HG03108 (cell line): ENCODE measurements around the gene FOXP4.

Experiments
- ATAC-seq: cut with Tn5 transposase; IDR thresholded peaks from one replicate; pipeline ENCODE4 v1.9.1; 2021; ENCODE audit warnings: moderate library complexity; ENCODE audit not compliant: unreplicated experiment

The FOXP4 gene, protein sequence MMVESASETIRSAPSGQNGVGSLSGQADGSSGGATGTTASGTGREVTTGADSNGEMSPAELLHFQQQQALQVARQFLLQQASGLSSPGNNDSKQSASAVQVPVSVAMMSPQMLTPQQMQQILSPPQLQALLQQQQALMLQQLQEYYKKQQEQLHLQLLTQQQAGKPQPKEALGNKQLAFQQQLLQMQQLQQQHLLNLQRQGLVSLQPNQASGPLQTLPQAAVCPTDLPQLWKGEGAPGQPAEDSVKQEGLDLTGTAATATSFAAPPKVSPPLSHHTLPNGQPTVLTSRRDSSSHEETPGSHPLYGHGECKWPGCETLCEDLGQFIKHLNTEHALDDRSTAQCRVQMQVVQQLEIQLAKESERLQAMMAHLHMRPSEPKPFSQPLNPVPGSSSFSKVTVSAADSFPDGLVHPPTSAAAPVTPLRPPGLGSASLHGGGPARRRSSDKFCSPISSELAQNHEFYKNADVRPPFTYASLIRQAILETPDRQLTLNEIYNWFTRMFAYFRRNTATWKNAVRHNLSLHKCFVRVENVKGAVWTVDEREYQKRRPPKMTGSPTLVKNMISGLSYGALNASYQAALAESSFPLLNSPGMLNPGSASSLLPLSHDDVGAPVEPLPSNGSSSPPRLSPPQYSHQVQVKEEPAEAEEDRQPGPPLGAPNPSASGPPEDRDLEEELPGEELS

DNA sequence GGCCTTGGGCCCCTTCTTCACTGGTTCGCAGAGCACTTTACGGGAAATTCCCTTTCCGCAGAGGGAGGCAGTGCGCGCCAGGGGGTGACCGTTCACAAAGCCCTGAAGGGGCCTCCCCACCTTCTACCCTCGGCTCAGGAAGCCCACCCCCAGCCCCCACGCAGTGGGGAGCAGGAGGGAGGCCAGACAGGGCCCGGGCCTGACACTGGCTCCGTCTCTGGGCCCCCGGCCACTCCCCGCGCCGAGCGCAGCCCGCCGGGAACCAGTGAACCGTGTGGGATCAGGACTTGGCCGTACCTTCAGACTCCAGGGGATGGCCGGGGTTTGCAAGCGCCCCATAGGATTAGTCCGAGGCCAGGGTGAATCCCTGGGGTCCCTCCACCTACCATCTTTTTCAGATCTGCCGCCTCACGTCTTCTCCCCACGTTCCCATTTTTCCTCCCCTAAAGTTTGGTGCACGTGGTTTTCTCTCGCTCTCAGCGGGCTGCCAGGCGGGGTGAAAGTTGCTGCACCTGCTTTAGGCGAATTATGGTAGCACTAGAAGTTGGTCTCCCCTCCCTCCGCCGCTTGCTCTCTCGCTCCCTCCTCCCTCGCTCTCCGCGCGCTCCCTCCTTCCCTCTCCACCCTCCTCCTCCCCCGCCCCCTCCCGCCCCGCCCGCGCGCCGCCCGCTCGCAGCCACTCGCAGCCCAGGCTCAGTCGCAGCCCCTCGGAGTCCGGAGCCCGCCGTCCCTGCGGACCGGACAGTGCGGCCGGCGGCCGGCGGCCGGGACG is at the start of gene FOXP4:
TSS of gene FOXP4 (plus strand) at position 679 of the 772 bp plus-strand sequence. CDS start 19,380 bp downstream, outside the sequence.
- peak; percentile 51 for ATAC-seq

DNA sequence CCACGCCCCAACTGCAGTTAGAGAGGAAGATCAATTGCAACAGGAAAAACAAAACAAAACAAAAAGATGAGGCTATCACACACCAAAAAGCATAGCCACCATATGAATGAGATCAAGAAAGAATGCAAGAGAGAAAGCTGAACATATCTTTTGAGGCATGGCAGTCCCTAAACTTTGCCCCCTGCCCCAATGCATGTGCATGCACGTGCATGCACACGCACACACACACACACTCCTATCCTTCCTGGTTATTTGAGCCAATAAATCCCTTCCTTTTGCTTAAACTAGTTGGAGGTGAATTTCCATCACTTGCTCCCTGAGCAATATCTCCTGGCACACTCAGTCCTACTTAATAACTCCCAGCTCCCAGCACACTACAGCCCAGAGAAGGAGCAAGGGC is 48.6 kb upstream of the FOXP4 start:
- no peak for ATAC-seq

GRCh38 chr6:41497994-41498393 is 48.2 kb upstream of the FOXP4 start:
- no peak for ATAC-seq

- no peak for ATAC-seq
Observed at GRCh38 chr6:41498968-41499599, 47.1 kb upstream of the FOXP4 start.

DNA sequence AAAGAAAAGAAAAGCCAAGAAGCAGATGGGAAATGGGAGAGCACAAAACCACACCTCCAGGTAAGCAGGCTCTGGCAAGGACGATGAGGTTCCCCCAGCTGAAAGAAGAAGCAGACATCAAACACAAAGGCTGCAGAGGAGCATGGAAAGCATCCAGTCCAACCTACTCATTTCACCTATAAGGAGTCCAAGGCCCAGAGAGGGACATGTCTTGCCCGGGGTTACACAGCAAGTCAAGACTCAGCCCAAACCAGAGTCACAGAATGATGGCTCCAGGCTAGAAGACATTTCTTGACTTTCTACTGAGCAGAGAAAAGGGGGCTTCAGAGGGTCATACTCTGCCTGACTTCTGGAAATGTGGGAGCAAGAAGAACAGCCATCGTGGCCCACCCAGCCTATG is 45.6 kb upstream of the FOXP4 start:
- no peak for ATAC-seq

GRCh38 chr6:41502566-41502916 is 43.6 kb upstream of the FOXP4 start:
- no peak for ATAC-seq

GRCh38 chr6:41502917-41503671 is 43.1 kb upstream of the FOXP4 start:
- ATAC-seq = no peak

DNA sequence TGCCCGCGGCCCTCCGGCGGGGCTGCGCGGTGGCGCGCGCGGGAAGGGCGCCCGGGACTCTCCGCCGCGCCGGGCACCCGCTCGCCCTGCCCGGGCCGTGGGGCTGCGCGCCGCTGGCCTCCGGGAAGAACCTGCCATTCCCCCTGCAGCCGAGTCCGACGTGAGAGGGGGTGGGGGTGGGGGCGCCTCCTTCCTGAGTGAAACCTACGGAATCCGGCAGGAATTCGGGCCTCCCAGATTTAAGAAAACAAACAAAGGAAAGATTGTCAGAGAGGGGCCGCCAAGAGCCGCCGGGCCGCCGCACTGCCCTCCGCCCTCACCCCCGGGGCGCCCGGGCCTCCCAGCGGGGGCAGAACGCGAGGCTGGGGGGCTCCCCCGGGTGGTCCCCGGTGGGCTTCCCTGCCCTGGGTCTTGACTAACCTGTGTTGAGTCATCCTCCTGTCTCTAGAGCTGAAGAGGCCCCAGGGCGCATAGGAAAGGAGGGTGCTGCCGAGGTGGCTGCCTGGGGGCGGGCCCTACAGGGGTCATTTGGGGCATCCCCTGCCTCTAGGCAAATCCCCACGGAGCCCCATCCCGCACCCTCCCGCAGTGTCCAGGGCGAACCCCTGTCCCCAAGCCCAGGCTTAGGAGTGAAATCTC is 42.2 kb upstream of the FOXP4 start:
- ATAC-seq = no peak

DNA sequence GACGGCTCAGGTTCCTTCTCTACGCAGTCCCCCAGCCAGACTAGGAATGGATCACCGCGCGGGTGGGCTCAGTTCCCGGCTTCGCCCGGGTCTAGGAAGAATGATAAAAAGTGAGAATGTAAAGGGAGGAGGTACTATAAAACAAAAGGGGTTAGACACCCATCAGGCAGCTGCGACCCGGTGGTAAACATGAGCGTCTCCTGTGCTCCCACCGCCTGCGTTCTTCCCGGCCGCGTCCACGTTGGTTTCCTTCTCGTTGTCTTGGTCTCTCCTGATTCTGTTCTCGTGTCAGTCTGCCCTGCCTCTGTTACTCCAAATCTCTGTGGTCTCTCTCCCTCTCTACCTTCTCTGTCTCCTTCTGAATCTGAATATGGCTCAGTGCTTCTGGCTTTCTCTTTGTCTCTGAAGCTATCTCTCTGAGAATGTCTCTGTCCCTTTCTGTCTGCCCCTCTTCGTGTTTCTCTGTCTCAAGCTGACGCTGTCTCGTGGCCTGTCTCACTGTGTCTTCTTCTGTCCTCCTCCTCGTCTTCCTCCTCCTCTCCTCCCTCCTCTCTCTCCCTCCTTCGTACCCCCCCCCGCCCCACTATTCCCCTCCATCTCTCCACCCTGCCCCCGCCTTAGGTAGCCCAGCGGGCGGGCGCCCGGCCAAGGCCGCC is 41.6 kb upstream of the FOXP4 start:
- ATAC-seq = no peak

GRCh38 chr6:41505122-41506049 is 40.8 kb upstream of the FOXP4 start:
- peak; percentile 62 for ATAC-seq

- no peak for ATAC-seq
Observed at GRCh38 chr6:41508479-41508878, 37.7 kb upstream of the FOXP4 start.

GRCh38 chr6:41509580-41509979 is 36.6 kb upstream of the FOXP4 start:
- no peak for ATAC-seq

DNA sequence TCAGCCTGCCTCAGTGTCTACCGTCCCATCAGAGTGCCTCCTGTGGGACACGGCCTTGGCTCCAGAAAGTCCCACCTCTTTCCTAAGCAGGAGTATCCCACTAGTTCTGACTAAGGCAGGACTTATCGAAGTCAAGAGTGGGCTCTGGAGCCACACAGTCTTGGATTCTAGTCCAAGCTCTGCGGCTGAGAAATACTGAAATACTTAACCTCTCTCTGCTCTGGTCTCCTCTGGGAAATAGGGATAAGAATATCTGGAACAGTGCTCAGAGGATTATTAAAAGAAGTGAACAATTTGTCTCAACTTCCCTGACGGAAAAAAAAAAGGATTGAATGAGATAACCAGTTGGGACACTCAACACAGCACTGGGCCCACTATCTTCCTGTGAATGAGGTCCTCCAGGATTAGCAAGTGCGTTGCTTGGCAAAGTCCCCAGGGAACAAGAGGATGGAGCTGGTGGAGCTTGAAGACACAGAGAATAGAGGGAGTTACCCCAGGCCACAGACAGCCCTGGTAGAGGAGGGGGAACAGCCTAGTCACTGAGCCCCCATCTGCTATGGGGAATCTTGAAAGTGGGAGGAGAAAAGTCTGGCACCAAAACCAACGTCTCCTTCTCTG is 34.6 kb upstream of the FOXP4 start:
- ATAC-seq = no peak

- ATAC-seq = no peak
Observed at GRCh38 chr6:41512146-41512701, 34.0 kb upstream of the FOXP4 start.

GRCh38 chr6:41515995-41516394 is 30.2 kb upstream of the FOXP4 start:
- no peak for ATAC-seq

- no peak for ATAC-seq
Observed at GRCh38 chr6:41518118-41518517, 28.1 kb upstream of the FOXP4 start.

GRCh38 chr6:41519305-41519744 is 26.9 kb upstream of the FOXP4 start:
- no peak for ATAC-seq
